Effector CD4-positive, alpha-beta T cell (primary cell): ENCODE measurements around the gene AKAP6.

Experiments
- DNase-seq: peaks from one replicate; pipeline ENCODE4 v3.0.0-alpha.2; 2020

Gene AKAP6

GRCh38 chr14:32593290-32593942 is 264.3 kb downstream of the AKAP6 start:
- no peak for DNase-seq

- DNase-seq = no peak
Measured at GRCh38 chr14:32594766-32595165, 265.7 kb downstream of the AKAP6 start.

GRCh38 chr14:32595497-32595896 is 266.4 kb downstream of the AKAP6 start:
- no peak for DNase-seq

GRCh38 chr14:32596390-32596789 is 267.3 kb downstream of the AKAP6 start:
- DNase-seq = no peak

GRCh38 chr14:32597771-32598170 is 268.7 kb downstream of the AKAP6 start:
- DNase-seq = no peak

- DNase-seq = no peak
Measured at GRCh38 chr14:32601069-32601468, 272.0 kb downstream of the AKAP6 start.

GRCh38 chr14:32601906-32602305 is 272.8 kb downstream of the AKAP6 start:
- no peak for DNase-seq

- no peak for DNase-seq
Measured at GRCh38 chr14:32602699-32603098, 273.6 kb downstream of the AKAP6 start.

- DNase-seq = no peak
Measured at GRCh38 chr14:32603992-32604565, 275.0 kb downstream of the AKAP6 start.

GRCh38 chr14:32606301-32606700 is 277.2 kb downstream of the AKAP6 start:
- no peak for DNase-seq

GRCh38 chr14:32607399-32607798 is 278.3 kb downstream of the AKAP6 start:
- no peak for DNase-seq

- DNase-seq = no peak
Measured at GRCh38 chr14:32608857-32609256, 279.8 kb downstream of the AKAP6 start.

GRCh38 chr14:32609388-32609787 is 280.3 kb downstream of the AKAP6 start:
- DNase-seq = no peak

- no peak for DNase-seq
Measured at GRCh38 chr14:32611752-32612151, 282.7 kb downstream of the AKAP6 start.

- DNase-seq = no peak
Measured at GRCh38 chr14:32618991-32619390, 289.9 kb downstream of the AKAP6 start.

GRCh38 chr14:32620303-32620702 is 291.2 kb downstream of the AKAP6 start:
- DNase-seq = no peak

- DNase-seq = no peak
Measured at GRCh38 chr14:32620724-32621123, 291.6 kb downstream of the AKAP6 start.

GRCh38 chr14:32621585-32621984 is 292.5 kb downstream of the AKAP6 start:
- no peak for DNase-seq

- no peak for DNase-seq
Measured at GRCh38 chr14:32622742-32623141, 293.6 kb downstream of the AKAP6 start.

- DNase-seq = no peak
Measured at GRCh38 chr14:32623300-32624093, 294.4 kb downstream of the AKAP6 start.

GRCh38 chr14:32625211-32625610 is 296.1 kb downstream of the AKAP6 start:
- no peak for DNase-seq

GRCh38 chr14:32627545-32628298 is 298.6 kb downstream of the AKAP6 start:
- no peak for DNase-seq

- DNase-seq = no peak
Measured at GRCh38 chr14:32629236-32629635, 300.1 kb downstream of the AKAP6 start.
